GM21390 (cell line): ENCODE results near the gene STIMATE.

Experiments used
- ATAC-seq: cut with Tn5 transposase; IDR thresholded peaks from one replicate; pipeline ENCODE4 v1.9.1; 2021; ENCODE audit not compliant: unreplicated experiment

The STIMATE gene

DNA sequence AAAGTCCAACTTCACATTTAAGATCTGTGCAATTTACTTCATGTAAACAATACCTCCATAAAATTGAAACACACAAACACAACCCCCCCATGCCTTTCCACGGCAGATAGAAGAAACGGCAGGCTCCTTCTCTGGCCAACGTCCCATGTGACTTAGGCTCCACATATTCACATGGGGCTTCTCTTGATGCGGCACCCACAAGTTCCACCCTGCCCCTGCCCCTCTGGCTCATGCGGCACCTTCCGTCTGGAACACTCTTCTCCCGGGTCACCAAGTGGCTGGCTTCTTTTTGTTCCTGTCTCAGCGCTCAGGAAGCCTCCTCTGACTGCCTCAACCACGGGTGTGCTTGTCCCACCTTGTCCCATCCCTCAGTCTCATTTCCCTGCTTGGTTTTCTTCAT is 25.6 kb downstream of the STIMATE start:
- ATAC-seq: no peak

DNA sequence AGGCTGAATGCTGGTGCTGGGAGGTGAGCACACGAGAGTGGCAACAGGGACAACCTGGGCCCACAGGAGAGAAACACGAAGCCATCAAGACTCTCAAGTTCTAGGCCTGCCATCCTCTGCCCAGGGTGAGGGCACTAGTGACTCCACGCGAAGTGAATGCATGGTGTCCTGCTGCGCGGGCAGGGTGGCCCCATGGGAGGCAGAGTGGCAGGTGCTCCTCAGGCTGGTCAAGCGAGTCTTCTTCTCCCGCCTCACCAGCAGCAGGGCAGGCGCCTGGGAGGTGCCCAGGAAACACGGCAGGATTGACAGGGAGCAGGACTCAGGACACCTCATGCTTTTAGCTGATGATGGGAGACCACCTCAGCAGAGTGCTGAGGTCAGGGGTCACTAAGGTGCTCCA is 26.9 kb downstream of the STIMATE start:
- no peak for ATAC-seq

DNA sequence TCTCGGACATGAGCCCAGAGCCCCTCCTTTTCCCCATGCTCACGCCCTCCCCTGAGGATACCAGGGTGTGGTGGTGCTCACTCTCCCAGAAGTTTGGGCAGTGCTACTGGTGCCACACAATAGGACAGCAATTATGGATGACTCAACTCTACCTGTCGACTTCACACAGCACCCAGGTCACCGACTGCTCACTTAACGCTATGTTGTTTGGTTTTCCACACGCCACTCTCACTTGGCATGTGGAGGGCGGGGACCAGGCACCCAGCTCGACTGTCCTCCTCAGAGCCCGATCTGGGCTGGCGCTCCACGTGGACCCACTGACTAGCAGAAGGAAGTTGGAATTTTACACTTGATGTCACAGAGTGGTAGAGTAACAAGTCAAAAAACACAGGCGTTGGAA is 30.9 kb downstream of the STIMATE start:
- no peak for ATAC-seq

DNA sequence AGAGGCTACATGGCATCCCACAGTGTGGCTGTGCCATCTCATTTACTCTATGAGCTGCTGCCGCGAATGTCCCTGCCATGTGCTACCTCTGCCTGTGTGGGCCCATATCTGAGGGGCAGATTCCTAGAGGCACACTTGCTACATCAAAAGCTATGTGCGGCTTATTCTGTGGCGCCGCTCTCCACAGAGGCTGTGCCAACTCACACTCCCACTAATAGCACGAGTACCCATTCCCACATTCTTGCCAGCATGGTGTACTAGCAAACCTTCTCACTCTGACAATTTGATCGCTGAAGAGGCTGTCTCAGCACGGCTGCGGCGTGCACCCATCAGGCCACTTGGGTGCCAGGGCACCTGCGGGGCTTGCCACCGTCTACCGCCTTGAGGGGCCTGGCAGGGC is 31.4 kb downstream of the STIMATE start:
- no peak for ATAC-seq

- no peak for ATAC-seq
Observed at GRCh38 chr3:52860424-52860768, 37.0 kb downstream of the STIMATE start.

DNA sequence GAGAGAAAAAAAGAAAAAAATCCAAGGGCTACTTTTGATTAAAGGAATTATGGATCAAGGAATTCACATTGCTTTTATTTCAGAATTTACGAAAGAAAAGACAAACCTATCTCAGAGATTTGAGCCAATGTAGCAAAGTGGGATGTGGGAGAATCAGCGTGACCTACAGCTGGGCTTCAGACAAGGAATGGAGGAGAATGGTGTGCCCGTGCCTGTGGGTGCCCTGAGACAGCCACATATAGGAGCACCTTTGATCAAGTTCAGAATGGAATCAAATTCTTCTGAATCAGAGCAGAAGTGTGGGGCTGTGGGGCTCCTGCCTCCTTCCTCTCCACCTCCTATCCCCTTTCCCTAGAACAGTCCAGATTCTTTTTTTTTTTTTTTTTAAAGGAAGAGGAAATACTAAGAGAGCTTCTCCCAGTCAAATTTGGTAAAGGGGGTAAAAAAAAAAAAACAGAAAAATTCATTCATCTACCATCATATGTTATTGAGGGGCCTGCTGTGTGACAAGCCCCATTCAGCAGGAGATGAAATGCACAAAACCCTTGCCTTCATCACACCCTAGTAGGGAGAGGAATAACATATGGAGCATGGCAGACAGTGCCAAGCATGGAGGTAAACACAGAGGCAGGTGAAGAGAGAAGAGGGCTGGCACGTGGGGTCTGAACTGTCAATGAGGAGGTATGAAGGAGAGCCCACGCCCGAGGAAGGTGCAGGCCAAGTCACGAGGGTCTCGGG is 37.5 kb downstream of the STIMATE start:
- ATAC-seq: no peak

DNA sequence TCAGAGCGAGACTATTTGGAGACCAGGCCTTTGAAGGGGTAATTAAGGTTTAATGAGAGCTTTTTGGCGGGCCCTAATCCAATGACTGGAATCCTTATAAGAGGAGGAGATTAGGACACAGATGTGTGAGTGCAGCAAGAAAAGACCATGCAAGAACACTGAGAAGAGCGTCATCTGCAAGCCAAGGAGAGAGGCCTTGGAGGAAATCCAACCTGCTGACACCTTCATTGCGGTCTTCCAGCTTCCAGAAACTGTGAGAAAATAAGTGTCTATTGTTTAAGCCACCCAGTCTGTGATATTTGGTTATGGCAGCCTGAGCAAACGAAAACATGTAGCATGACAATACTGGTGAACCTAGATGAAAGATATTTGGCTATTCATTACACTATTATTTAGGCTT is 39.5 kb downstream of the STIMATE start:
- ATAC-seq: no peak

- ATAC-seq: no peak
Observed at GRCh38 chr3:52857133-52857532, 40.2 kb downstream of the STIMATE start.

DNA sequence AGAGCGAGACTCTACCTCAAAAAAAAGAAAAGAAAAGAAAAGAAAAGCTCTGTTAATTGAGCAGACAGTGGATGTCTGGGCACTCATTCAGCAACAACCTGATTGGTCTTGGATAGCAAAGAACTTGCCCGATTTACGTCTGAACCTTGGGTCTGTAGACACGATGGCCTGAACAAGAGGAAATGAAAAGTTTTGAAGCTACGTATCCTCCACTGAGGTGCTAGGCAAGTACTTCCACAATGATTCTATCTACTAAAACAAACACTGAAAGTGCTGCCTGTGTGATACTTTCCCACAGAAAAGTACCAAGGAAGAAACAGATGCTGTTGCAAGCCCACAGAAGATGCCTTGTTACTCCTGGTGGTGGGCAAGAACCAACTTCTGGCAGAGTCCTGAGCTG is 40.7 kb downstream of the STIMATE start:
- no peak for ATAC-seq

DNA sequence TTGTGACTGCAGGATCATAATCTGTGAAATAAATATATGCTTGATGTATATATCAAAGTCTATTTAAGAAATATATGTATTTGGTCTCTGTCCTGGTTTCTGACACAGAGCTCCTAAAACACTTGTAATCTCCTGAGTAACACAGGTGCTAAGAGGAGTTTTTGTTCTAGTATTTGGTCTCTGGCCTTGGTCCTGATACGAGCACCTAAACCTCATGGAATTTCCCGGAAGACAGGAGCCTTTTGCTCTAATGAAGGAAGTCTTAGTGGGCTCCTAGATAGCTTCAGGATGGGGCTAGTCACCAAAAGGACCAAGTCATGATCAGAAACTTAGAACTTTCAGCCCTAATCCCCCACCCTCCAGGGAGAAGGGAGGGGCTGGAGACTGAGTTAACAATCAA is 43.3 kb downstream of the STIMATE start:
- no peak for ATAC-seq

DNA sequence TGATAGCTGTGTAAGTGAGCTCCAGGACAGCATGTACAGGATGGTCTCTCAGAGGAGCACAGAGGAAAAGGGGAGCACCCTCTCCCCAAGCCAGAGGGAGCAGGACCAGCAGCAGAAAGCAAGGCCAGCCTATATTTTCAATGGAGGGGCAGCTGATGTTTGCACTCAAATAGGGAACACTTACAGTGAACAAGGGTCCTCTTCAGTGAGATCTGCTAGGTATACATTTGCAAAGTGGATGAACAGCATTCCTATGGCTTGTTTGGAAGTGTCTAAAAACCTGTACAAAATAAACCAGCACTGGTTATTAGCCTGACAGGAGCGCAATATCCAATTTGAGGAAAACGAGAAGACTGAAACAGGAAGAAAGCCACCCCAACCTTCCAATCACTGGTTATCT is 44.9 kb downstream of the STIMATE start:
- ATAC-seq: no peak

DNA sequence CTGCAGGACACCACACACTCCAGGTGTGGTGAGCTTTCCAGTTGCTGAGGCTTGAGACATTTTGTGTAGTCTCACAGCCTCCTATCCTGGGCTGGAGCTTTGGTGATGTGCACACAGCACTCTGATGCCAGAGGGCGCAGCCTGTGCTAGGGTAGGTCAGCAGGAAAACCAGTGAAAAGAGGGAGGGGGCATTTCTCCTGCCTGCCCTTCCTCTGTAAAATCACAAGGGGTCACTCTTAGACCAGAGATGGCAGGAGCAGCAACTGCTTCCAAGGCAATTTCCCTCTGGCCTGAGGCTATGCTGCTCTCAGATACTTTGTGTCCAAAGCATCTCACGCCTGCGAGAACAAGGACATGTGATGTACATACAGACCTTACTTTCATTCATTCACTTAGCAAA is 46.0 kb downstream of the STIMATE start:
- ATAC-seq: no peak

GRCh38 chr3:52849656-52850055 is 47.7 kb downstream of the STIMATE start:
- no peak for ATAC-seq

DNA sequence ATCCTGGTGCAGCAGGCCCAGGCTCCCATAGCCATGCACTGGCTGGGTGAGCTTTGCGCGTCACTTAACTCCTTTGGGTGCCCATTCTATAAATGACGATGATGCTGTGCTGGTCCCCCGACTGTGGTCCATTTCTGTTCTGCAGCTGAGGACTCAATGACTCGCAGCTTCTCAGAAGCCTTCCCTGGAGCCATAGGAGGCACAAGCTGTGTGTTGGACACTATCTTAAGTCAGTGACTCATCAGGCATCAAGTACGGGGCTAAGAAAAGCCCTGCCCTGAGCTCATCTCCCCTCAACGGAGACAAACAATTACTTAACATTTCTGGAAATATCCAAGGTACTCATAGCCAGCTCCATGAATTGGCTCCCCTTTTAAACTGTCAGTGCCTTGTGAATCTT is 48.7 kb downstream of the STIMATE start:
- no peak for ATAC-seq

DNA sequence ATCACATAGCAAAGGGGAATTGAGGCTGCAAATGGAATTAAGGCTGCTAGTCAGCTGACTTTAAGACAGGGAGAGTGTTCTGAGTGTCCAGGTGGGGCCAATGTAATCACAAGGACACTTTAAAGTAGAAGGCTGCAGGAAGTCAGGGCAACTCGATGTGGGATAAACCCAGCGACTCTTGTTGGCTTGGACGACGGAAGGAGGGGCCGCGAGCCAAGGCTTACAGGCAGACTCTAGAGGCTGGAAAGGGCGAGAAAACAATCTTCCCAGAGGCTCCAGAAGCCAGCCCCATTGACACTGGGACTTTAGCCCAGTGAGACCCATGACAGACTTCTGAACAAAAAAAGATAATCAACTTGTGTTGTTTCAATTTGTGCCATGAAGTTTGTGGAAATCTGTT is 49.6 kb downstream of the STIMATE start:
- no peak for ATAC-seq

GRCh38 chr3:52847241-52847640 is 50.1 kb downstream of the STIMATE start:
- no peak for ATAC-seq

DNA sequence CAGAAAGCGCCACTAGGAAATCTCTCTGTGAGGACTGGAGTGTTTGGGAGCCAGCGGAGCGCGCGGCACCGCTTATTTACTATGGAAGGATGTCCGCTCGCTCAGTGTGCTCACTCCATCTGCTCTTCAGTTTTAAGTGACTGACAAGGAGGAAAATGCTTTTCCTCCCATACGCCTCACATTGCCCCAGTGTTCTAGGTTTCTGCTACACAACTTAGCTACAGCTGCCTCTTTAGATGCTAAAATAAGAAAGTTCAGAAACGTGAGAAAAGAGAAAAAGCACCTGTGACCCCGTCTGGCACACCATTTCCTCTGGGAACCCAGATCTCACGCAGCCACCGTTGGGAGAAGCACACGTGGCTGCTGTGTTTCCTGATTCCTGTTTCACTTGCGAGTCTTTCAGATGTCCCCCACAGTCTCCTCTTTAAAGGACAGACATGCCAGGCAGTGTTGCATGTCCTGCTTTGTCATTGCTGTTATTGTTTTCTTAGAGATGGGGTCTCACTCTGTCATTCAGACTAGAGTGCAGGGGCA is 50.8 kb downstream of the STIMATE start:
- no peak for ATAC-seq

DNA sequence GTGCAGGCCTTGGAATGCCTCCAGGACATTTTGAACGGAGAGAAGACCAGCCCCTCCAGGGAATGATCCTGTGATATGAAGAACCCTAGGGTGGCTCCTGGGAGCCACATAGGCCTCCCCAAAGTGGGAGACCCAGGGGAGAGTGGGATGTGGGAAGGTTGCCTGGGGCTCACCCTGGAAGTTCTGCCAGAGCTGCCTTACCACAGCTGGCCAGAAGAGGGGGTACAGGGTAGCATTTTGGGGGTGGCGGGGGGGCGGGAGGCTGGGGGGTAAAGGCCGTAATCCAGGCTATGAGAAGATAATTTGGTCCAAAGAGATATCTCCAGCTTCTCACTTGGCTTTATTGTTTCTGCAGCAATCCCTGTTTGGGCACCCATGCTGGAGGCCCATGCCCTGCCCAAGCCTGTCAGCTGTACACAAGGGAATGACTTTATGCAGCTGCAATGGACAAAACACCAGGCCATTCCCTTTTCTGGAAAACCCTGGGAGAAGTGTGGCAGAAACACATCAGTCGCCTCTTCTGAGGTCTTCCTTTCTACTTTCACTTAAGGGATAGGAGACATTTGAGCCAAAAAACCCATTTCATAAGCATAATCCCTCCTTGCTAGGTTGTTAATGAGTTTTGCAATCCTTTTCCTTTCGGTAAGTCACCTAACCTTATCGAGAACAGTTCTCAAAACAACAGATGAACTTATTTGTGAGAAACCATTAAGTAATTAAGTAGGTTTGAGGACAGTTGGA is 51.5 kb downstream of the STIMATE start:
- no peak for ATAC-seq

GRCh38 chr3:52845157-52845556 is 52.2 kb downstream of the STIMATE start:
- no peak for ATAC-seq

DNA sequence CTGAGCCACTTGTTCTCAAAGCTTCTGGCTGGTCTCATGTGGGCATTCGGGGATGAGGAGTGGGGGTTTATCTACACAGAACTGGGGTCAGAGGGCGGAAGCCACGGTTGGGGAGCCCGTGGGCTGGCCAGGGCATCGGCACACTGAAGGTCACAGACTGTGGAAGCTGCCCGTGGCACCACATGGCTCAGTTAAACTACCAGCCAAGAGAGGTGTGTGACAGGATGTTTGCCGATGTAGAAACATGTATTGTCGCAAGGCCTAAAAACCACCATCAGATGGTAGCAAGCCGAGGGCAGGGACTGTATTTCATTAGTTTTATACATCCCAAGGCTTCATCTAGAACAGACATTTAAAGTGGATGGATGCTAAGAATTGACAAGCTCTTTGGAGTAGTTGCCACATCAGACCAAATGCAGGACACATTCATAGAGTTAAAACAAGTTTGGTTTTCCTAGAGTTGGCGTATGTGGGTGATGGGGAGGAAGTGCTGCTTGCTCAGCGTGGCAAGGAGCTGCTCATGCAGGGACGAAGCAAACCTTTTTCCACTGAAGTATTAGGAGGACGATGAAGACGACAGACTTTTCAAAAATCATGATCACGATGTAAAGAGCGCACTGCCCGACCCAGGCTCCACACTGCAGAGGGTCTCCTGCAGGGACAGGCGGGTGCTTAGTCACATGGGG is 52.9 kb downstream of the STIMATE start:
- no peak for ATAC-seq

- ATAC-seq: no peak
Observed at GRCh38 chr3:52843881-52844280, 53.5 kb downstream of the STIMATE start.
